ENCODE results near the gene NEU1.

- no peak for TF ChIP-seq RNF2 (IDR thresholded peaks at IDR 0.05; ENCODE audit: borderline replicate concordance, low read depth, low read length, missing control alignments, poor library complexity, severe bottlenecking)
- TF ChIP-seq SAP30 (IDR thresholded peaks at IDR 0.05; ENCODE audit: insufficient read depth, insufficient replicate concordance, low read length): no peak
- TF ChIP-seq GABPA (IDR thresholded peaks at IDR 0.05; ENCODE audit: borderline replicate concordance, insufficient read depth, low read length): no peak
- no peak for TF ChIP-seq FOSL1 (IDR thresholded peaks at IDR 0.05; ENCODE audit: insufficient read depth, low read depth, low read length)
- no peak for TF ChIP-seq CTCF (IDR thresholded peaks at IDR 0.05; ENCODE audit: control extremely low read depth in 1 of 3, insufficient read depth in 1 of 3, low read depth in 1 of 3, low read length in 3 of 3)
- no peak for TF ChIP-seq PHF8 (conservative IDR thresholded peaks at IDR 0.05; ENCODE audit: low read depth, low read length)
- TF ChIP-seq TCF12 (IDR thresholded peaks at IDR 0.05; ENCODE audit: low read depth, low read length): no peak
- no peak for TF ChIP-seq EP300 (IDR thresholded peaks at IDR 0.05; ENCODE audit: borderline replicate concordance in 1 of 2, low read depth in 2 of 2, low read length in 2 of 2)
Measured at GRCh38 chr6:31908791-31909190, 46.2 kb upstream of the NEU1 start.
